GM21717 (cell line): ENCODE results near the gene USP48.
"Not testable (repeated sequence)": the region's sequence is repeated elsewhere in the genome, so short reads cannot be mapped to it uniquely, and the experiment has no call there.

Experiments used
- ATAC-seq: cut with Tn5 transposase; IDR thresholded peaks from one replicate; pipeline ENCODE4 v1.9.1; 2021; ENCODE audit warnings: mild to moderate bottlenecking, moderate library complexity; ENCODE audit not compliant: unreplicated experiment

Gene USP48

GRCh38 chr1:21782868-21783678, at the start of gene USP48:
Gene USP48, minus strand, starts transcription at chr1:21783149. Its CDS starts 192 bp downstream, at chr1:21782957.
- peak; percentile 55 for ATAC-seq

GRCh38 chr1:21831454-21831970, 48.6 kb upstream of the USP48 start:
- ATAC-seq, result no peak

GRCh38 chr1:21830792-21831453, 48.0 kb upstream of the USP48 start:
- no peak for ATAC-seq

GRCh38 chr1:21829294-21829693, 46.3 kb upstream of the USP48 start:
- ATAC-seq, result no peak

- ATAC-seq, result no peak
These were observed 45.7 kb upstream of the USP48 start for GRCh38 chr1:21828506-21829210.

- no peak for ATAC-seq
These were observed 45.1 kb upstream of the USP48 start for GRCh38 chr1:21828075-21828474.

GRCh38 chr1:21827141-21827679, 44.3 kb upstream of the USP48 start:
- no peak for ATAC-seq

GRCh38 chr1:21826694-21827093, 43.7 kb upstream of the USP48 start:
- ATAC-seq, result not testable (repeated sequence)

GRCh38 chr1:21825393-21825792, 42.4 kb upstream of the USP48 start:
- no peak for ATAC-seq

GRCh38 chr1:21824926-21825325, 42.0 kb upstream of the USP48 start:
- ATAC-seq, result no peak

GRCh38 chr1:21823980-21824702, 41.2 kb upstream of the USP48 start:
- ATAC-seq, result no peak

GRCh38 chr1:21823206-21823979, 40.4 kb upstream of the USP48 start:
- no peak for ATAC-seq

GRCh38 chr1:21822349-21822748, 39.4 kb upstream of the USP48 start:
- no peak for ATAC-seq

- no peak for ATAC-seq
These were observed 38.6 kb upstream of the USP48 start for GRCh38 chr1:21821385-21822019.

GRCh38 chr1:21820597-21821232, 37.8 kb upstream of the USP48 start:
- ATAC-seq, result no peak

- no peak for ATAC-seq
These were observed 35.7 kb upstream of the USP48 start for GRCh38 chr1:21818656-21819055.

- ATAC-seq, result no peak
These were observed 33.8 kb upstream of the USP48 start for GRCh38 chr1:21816602-21817302.

- no peak for ATAC-seq
These were observed 32.9 kb upstream of the USP48 start for GRCh38 chr1:21815724-21816321.
